Peyer's patch (tissue), 4 donors: Measurements from ENCODE around the gene SLC30A9. TPM values are rescaled to one million over a fixed set of nuclear protein-coding genes. Genes with fewer than 3 reads are reported as not detected.

Experiments used
- DNase-seq, 3 donors: peaks; one replicate each; pipeline ENCODE4 v3.0.0-alpha.2; 2017 to 2019
- H3K27ac ChIP-seq, 4 donors: fragments of 200-600 bp; sonication (generic); one replicate each; pipeline ENCODE4 v1.5.1; 2016 to 2019
- H3K27me3 ChIP-seq, 2 donors: fragments of 200-600 bp; sonication (generic); one replicate each; pipeline ENCODE4 v1.5.1; 2019
- H3K36me3 ChIP-seq, 3 donors: fragments of 200-600 bp; sonication (generic); one replicate each; pipeline ENCODE4 v1.5.1; 2016 to 2019
- H3K4me1 ChIP-seq, 4 donors: fragments of 200-600 bp; sonication (generic); one replicate each; pipeline ENCODE4 v1.5.1; 2016 to 2019
- H3K4me3 ChIP-seq, 4 donors: fragments of 200-600 bp; sonication (generic); 1 replicate in 3 of 4; 2 replicates in 1 of 4; pipeline ENCODE4 v1.5.1; 2016 to 2019; ENCODE audit warnings: mild to moderate bottlenecking in 1 of 4
- H3K9me3 ChIP-seq, 4 donors: fragments of 200-600 bp; sonication (generic); one replicate each; pipeline ENCODE4 v1.5.1; 2016 to 2019; ENCODE audit warnings: mild to moderate bottlenecking in 1 of 4
- POLR2A ChIP-seq, 2 donors: fragments of 450-650 bp; IDR thresholded peaks; one replicate each; pipeline ENCODE4 v1.5.1; 2017; ENCODE audit warnings: antibody characterized with exemption in 2 of 2, mild to moderate bottlenecking in 2 of 2, moderate library complexity in 2 of 2
- total RNA-seq, 4 donors: library from RNA; depleted of rRNA; stranded (reverse); fragments of >200 nt; gene quantifications; one replicate each; pipeline ENCODE4 v1.1.0, GENCODE V29; 2016
- TF ChIP-seq, protein P1 (sequence below), 6 experiments: fragments of 450-650 bp in 4 of 6; fragments of 200-600 bp in 2 of 6; sonication (generic) in 1 of 6; IDR thresholded peaks; one replicate each; pipeline ENCODE4 v1.5.1; 2017 to 2019; ENCODE audit warnings: antibody characterized with exemption in 6 of 6, mild to moderate bottlenecking in 3 of 6, moderate library complexity in 1 of 6

Gene SLC30A9
- total RNA-seq, 4 donors from 2014 or later, result 51.3 to 61.1 (median 56.6) TPM

DNA sequence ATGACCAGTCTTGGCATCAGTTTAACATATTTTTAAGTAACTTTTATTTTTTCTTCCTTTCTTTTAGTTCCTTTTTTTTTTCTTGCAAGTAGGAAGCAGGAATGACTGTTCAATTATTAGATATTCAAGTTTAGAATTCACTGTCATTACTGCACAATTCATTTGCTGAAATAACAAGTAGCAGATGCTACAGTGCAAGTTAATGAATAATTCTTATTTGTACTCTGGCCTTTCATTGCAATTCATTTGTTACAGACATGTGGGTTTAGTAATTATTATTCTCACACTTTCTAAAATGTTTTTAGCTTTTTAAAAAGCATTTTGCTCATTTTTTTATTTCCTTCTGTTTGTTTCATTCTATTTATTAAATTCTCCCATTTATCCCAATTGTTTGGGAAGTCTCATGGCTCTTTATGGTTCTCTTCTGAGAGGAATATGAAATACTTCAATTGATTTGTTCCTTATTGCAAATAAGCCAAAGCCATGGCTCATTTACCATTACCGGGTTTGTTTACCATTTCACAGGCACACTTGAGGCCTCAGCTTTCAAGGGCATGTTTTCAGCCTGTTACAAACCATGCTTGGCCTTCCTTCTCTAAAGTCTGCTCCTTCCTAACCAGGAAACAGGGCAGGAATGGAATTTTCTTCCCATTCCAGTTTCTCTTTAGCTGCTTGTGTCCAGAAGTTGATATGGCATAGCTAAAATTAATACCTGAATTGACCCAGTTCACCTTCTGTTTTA is 13.4 kb upstream of the SLC30A9 start:
- no peaks in the 10 kb centered on the region for H3K36me3 ChIP-seq
- no peak overlapping the region for H3K4me3 ChIP-seq
- H3K9me3 ChIP-seq, result no peaks in the 10 kb centered on the region
- TF ChIP-seq POLR2A (IDR thresholded peaks at IDR 0.05), result no peak
- TF ChIP-seq, protein P1, sequence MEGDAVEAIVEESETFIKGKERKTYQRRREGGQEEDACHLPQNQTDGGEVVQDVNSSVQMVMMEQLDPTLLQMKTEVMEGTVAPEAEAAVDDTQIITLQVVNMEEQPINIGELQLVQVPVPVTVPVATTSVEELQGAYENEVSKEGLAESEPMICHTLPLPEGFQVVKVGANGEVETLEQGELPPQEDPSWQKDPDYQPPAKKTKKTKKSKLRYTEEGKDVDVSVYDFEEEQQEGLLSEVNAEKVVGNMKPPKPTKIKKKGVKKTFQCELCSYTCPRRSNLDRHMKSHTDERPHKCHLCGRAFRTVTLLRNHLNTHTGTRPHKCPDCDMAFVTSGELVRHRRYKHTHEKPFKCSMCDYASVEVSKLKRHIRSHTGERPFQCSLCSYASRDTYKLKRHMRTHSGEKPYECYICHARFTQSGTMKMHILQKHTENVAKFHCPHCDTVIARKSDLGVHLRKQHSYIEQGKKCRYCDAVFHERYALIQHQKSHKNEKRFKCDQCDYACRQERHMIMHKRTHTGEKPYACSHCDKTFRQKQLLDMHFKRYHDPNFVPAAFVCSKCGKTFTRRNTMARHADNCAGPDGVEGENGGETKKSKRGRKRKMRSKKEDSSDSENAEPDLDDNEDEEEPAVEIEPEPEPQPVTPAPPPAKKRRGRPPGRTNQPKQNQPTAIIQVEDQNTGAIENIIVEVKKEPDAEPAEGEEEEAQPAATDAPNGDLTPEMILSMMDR (IDR thresholded peaks at IDR 0.05), result no peak
- no peak for DNase-seq
- H3K27ac ChIP-seq, result no peak overlapping the region
- H3K4me1 ChIP-seq, result no peaks in the 10 kb centered on the region
- no peaks in the 10 kb centered on the region for H3K27me3 ChIP-seq

DNA sequence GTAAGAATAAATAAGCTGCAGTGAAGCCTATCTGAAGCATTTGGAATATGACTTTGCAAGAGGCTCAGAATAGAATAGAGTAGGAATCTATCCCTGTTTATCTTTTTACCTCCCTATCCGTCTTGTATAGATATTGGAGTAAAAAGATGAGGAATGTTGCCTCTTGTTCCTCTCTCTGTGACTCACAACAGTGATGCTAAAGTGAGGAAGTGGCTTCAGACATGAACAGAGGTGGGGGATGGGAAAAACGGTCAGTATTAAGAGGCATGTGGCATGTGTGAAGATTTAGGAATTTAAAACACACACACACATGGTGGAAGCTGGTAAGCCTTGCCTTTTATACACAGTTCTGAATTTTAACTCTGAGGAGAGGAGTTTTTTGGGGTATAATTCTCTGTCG is 12.6 kb upstream of the SLC30A9 start:
- Histone ChIP-seq H3K4me3 (no peak overlapping the region), H3K27ac (no peak overlapping the region), H3K36me3 (no peaks in the 10 kb centered on the region), H3K27me3 (no peaks in the 10 kb centered on the region), H3K4me1 (no peaks in the 10 kb centered on the region), H3K9me3 (no peaks in the 10 kb centered on the region)
- TF ChIP-seq, protein P1 (IDR thresholded peaks at IDR 0.05), result no peak
- no peak for TF ChIP-seq POLR2A (IDR thresholded peaks at IDR 0.05)
- no peak for DNase-seq

DNA sequence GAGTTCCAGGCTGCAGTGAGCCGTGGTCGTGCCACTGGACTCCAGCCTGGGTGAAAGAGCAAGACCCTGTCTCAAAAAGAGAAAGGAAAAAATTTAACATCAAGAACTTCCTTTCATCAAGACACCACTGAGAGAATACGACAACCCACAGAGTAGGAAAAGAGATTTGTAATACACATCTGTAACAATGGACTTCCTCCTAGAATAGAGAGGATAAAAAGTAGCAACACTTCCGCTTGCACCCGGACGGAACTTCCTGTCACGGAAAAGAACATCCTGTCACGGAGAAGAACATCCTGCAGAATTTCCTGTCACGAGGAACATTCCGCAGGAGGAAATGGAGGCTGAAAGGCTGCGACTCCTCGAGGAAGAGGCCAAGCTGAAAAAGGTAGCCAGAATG is 8.9 kb upstream of the SLC30A9 start, which contains the start of gene DCAF4L1:
Gene DCAF4L1, plus strand, starts transcription at position 301 of the 400 bp plus-strand sequence. Its CDS starts 37 bp downstream, at position 338.
- no peak for DNase-seq
- Histone ChIP-seq H3K9me3 (no peaks in the 10 kb centered on the region), H3K27ac (no peak within 1 kb of the TSS), H3K4me1 (no peaks in the 10 kb centered on the region), H3K36me3 (no peaks in the 10 kb centered on the region), H3K4me3 (no peak within 1 kb of the TSS), H3K27me3 (no peaks in the 10 kb centered on the region)
- TF ChIP-seq, protein P1 (IDR thresholded peaks at IDR 0.05), result no peak
- TF ChIP-seq POLR2A (IDR thresholded peaks at IDR 0.05), result no peak

DNA sequence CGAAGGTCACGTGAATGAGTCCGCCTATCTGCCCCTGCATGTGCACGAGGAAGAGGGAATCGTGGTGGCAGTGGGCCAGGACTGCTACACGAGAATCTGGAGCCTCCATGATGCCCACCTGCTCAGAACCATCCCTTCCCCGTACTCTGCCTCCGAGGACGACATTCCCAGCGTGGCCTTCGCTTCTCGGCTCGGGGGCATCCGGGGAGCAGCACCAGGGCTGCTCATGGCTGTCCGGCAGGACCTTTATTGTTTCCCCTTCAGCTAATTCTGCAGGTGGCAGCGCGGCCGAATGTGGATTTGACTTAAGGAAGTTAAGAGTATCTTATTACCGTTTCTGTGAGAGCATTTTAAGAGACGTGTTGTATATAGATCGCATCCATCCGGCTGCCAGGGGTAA is 7.6 kb upstream of the SLC30A9 start:
- Histone ChIP-seq H3K27me3 (no peaks in the 10 kb centered on the region), H3K36me3 (no peaks in the 10 kb centered on the region), H3K4me1 (no peaks in the 10 kb centered on the region), H3K4me3 (no peak overlapping the region), H3K27ac (no peak overlapping the region), H3K9me3 (no peaks in the 10 kb centered on the region)
- no peak for DNase-seq
- TF ChIP-seq, protein P1 (IDR thresholded peaks at IDR 0.05), result no peak
- no peak for TF ChIP-seq POLR2A (IDR thresholded peaks at IDR 0.05)

DNA sequence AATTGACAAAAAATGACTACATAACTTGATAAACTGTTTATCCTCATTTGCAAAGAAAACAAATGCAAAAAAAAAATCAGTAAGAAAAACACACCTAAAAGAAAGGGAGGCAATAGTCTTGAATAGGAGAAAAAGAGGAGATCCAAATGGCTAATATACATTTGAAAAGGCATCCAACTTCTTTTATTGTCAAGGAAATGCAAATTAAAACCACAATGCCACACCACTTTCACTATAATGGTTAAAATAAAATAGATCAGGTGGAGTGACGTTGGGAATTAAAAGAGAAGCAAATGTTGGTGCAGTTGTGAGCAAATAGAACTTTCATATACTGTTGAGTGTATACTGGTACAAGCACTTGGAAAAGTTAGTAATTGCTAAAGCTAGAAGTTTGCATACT is 5.2 kb upstream of the SLC30A9 start:
- no peak overlapping the region for H3K27ac ChIP-seq

More for the DNA sequence above, 5.2 kb upstream of the SLC30A9 start:
- Histone ChIP-seq H3K4me3 (no peak overlapping the region), H3K9me3 (no peaks in the 10 kb centered on the region), H3K36me3 (no peaks in the 10 kb centered on the region), H3K4me1 (no peaks in the 10 kb centered on the region), H3K27me3 (no peaks in the 10 kb centered on the region)
- TF ChIP-seq POLR2A (IDR thresholded peaks at IDR 0.05), result no peak
- TF ChIP-seq, protein P1 (IDR thresholded peaks at IDR 0.05), result no peak
- no peak for DNase-seq
